NCI-H2171 treated with DMSO at 0.1 percent for 48 hours (cell line): ENCODE measurements around the gene BPIFA1.
A peak's percentile ranks its signal among the peaks of the same experiment; 100 is the strongest.

Source experiments
- DNase-seq: peaks from one replicate; lab custom pipeline; 2025; lab: John Stamatoyannopoulos, UW

The BPIFA1 gene

GRCh38 chr20:33239979-33240736, 4.4 kb downstream of the BPIFA1 start:
- DNase-seq = no peak

GRCh38 chr20:33240923-33241322, 5.1 kb downstream of the BPIFA1 start:
- no peak for DNase-seq

DNA sequence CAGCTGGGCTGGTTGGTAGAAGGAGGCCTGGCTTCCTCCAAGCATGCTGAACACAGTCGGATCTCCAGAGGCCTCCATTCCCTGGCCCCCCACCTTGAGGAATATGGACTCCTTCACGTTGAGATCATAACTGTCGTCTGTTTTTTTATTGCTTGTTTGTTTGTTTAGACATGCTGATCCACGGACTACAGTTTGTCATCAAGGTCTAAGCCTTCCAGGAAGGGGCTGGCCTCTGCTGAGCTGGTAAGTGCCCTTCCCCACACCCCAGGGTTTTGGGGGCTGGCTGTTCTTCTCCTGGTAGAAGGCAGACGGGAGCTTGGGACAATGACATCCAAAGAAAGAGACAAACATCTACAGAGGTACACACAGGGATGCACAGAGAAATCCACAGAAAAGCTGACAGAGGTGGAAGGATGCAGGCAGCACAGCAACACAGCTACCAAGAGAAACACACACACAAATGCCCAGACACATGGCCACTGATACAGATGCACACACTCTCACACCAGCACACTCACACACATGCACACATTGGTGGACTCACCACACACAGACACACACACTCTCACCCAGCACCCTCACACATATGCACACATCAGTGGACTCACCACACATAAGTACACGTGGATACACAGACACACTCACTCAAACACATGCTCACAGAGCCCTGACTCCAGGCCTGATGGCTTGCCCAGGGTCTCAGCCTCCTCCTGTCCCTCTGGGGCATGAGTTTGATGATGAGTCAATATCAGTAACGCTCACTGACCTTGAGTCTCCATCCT, 6.7 kb downstream of the BPIFA1 start:
- no peak for DNase-seq

DNA sequence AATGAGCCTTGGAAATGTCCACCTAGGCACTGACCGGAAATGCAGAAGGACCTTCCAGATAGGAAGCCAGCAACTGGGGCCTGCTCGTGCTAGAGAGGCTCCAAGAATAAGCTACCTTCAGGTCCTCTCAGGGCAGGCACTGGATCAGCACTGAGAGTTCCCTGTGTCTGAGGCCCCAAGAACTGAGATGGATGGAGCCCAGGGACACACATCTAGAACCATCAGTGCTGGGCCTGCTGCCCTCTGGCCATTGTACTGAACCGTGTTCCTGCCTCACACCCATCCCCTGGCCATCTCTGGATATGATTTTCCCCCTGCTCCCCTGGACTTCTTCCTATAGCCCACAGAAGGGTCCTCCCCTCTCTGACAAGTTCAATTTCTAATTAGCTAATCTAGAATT, 10.3 kb downstream of the BPIFA1 start:
- DNase-seq = no peak

DNA sequence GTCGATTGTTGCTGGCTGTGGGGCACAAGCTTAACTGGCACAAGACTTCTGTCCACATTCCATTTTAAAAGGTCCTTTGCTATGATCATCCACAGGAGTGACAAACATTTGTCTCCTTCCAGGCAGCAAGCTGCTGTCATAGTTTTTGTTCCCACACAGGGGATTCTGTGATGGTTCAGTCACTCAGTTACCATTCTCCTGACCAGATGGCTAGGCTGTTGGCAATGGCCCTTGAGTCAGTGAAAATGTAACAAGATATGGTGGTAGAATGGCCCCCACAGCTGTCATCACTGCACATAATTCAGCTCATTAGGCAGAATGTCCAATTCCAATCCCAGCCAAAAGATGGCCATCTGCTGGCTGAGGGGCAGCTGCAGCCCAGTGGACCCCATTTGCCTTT, 13.7 kb downstream of the BPIFA1 start:
- peak; percentile 97 for DNase-seq

DNA sequence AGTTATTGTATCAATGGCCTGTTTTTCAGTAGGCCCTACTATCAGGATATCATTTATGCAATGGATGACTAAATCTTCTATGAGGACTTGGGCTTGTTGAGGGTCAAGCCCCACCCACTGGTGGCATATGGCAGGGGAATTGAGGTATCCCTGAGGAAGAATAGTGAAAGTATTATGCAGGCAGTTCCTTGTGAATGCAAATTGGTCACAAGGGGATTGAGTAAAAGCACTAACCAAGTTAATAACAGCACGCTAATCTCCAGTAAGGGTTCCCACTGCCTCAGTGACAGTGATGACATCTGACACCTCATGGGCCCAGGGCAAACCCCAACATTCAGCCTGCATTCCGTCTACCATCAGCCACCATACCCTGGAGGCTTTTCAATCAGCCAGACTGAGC, 14.9 kb downstream of the BPIFA1 start:
- peak; percentile 100 for DNase-seq

GRCh38 chr20:33251496-33251895, 15.7 kb downstream of the BPIFA1 start:
- DNase-seq = peak; percentile 57

DNA sequence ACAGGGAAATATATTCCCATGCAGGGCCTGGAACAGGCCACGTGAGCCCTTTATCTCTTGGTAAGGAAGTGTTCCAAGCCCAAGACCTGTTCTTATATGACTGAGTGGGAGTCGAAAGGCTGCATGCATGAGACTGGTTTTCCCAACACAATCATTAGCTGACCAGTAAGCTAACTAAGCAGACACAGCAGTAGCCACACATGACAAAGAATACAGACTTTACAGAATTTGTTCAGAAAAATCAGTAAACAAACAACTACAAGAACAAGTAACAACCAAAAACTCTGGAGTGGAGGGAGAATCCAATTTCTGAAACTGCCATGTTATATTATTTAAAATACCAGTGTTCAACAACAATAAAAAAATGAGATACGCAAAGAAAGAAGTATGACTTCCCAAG, 16.7 kb downstream of the BPIFA1 start:
- no peak for DNase-seq

- no peak for DNase-seq
Measured at GRCh38 chr20:33255005-33255404, 19.2 kb downstream of the BPIFA1 start.

- no peak for DNase-seq
Measured at GRCh38 chr20:33257237-33257636, 21.4 kb downstream of the BPIFA1 start.

- DNase-seq = no peak
Measured at GRCh38 chr20:33259371-33259770, 23.6 kb downstream of the BPIFA1 start.

- peak; percentile 65 for DNase-seq
Measured at GRCh38 chr20:33261465-33261864, 25.7 kb downstream of the BPIFA1 start.

DNA sequence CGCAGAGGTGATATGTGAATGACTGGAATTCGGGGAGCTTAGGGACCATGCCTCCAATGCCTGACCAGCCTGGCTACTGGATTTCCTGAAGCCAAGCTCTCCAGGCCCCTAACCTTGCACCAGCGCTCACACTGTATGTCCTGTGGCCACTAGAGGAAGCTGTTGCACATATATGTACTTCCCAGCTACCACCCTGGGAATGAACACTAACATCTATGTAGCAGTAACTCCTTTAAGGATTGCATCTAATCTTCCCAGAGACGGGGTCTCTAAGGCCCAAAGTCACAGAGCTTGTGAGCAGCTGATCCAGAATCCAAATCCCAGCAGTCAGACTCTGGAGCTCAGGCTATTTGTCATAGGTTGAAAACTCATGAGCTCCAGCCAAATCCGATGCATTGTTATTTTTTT, 26.9 kb downstream of the BPIFA1 start:
- peak; percentile 79 for DNase-seq

GRCh38 chr20:33263784-33264183, 28.0 kb downstream of the BPIFA1 start:
- DNase-seq = no peak

GRCh38 chr20:33267701-33268100, 31.9 kb downstream of the BPIFA1 start:
- no peak for DNase-seq

GRCh38 chr20:33272155-33272873, 36.5 kb downstream of the BPIFA1 start:
- no peak for DNase-seq

DNA sequence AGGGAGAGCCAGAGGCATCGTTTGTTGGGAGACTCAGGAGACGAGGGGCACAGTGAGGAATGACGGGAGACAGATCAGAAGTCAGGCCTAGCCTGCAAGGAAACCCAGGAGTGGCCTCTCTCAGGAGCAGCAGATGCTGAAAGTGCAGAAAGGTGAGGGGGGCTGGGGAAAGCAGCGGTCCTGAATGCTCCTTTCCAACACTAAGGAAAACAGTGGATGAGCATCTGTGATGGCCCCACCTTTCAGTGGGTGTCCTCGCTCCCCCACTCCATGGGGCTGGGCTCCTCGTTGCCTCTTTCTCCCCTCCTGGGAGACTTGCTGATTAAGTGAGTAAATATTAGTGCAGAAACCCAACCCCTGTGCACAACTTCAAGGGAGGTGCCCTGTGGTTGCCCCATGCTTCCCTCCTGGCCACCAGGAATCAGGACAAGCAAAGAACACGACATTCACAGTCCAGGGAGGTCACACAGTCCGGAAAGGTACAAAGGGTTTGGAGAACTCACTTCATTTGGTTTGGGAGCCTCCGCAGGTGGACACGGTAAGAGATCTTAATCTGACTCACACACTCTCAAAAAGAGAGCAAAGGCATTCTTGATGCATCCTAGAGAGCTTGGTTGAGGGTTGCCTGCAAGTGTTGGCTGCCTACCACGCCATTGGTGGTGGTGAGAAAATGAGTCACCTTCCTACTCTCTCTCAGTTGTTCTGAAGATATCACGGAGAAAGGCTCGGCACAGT, 37.5 kb downstream of the BPIFA1 start:
- no peak for DNase-seq

DNA sequence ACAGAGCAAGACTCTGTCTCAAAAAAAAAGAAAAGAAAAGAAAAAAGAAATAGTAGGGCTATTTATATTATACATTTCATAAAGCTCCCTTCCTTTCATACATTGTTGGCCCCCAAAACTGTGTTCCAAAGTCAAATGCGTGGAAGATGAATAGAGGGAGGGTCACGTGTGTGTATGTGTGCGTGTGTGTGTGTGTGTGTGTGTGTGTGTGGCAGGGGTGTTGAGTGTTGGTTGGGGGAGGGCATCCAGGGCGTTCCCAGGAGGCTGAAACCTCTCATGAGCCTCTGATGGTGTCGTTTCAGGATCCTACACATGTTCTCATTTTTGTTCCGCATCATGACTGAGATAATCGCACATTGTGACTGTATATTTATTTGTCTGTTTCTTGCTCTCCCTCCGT, 39.4 kb downstream of the BPIFA1 start:
- no peak for DNase-seq

DNA sequence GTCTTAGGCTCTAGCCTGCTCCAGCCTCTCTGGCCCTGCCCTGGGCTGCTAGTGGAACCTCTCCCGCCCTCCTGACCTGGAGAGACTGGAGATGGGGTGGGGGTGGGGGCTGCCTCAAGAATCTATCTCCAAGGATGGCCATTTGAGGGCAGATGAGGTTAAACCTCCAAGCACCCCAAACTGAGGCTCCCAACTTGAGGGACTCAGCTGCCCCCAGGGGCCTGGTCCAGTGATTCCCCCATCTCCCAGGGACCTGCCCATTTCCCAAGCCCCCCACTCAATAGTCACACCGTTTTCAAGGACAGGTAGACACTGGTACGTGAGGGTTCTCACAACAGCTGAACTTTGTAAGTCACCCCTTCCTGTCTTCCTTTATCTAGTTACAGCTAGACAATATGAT, 40.1 kb downstream of the BPIFA1 start:
- no peak for DNase-seq

DNA sequence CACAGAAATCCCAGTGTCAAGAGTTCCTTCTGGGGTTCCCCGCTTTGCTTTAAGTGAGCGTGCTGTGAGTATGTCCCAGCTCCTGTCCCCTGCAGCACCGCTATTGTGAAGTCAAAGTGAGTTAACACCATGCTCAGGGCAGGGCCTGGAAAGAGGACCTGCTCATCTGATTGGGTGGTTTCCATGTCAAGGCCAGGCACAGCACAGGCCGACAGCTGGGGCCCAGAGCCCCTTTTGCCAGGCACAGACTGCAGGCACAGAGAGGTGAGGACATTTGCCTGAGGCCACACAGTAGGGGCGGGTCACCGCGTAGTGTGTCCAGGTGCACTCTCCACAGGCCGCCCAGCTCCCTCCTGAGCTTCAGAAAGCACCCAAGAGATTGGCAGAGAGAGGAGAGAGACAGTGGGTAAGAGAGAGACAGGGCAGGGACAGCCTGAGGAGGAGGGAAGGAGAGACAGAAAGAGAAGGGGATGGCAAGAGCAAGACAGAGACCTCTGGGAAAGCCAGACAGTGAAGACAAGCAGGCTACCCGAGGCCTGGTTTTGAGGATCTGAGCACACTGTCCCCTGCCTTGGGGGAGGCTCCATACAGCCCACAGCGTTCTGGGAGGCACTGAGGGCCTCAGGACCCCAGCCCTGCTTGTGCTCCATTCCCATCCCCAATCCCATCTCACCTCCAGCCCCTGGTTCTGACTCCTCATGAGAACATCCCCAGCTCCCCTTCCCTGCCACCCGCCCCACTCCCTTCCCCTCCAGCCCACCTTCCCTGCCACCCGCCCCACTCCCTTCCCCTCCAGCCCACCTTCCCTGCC, 40.7 kb downstream of the BPIFA1 start:
- no peak for DNase-seq
